SU-DHL-6 (cell line): ENCODE results near the gene BRMS1.

Experiments used
- H2AFZ ChIP-seq: fragments of 200-600 bp; sonication (generic); 2 replicates; pipeline ENCODE4 v1.6.1; 2014; ENCODE audit warnings: low read depth, mild to moderate bottlenecking, moderate library complexity, mixed read lengths, antibody characterized with exemption, low read length; ENCODE audit not compliant: severe bottlenecking
- H3F3A ChIP-seq: fragments of 200-600 bp; shearing (Covaris generic); 2 replicates; pipeline ENCODE4 v1.6.0; 2016; ENCODE audit warnings: antibody characterized with exemption, mild to moderate bottlenecking; ENCODE audit not compliant: insufficient read depth
- H3K27ac ChIP-seq: fragments of 200-600 bp; sonication (generic); 2 replicates; pipeline ENCODE4 v1.5.1; 2016; ENCODE audit warnings: low read depth, mild to moderate bottlenecking, low read length, moderate library complexity, mixed read lengths
- H3K27me3 ChIP-seq: fragments of 200-600 bp; sonication (generic), shearing (Covaris generic); 2 replicates; pipeline ENCODE4 v1.6.0; 2014; ENCODE audit warnings: mild to moderate bottlenecking, low read length
- H3K36me3 ChIP-seq: fragments of 200-600 bp; sonication (generic); 2 replicates; pipeline ENCODE4 v1.6.1; 2014; ENCODE audit warnings: mild to moderate bottlenecking, low read length, mixed read lengths
- H3K4me2 ChIP-seq: fragments of 300-600, 200-600 bp; shearing (Covaris generic), sonication (generic); 2 replicates; pipeline ENCODE4 v1.6.0; 2014; ENCODE audit warnings: low read length, low read depth, mild to moderate bottlenecking; ENCODE audit not compliant: poor library complexity, severe bottlenecking
- H3K4me3 ChIP-seq: fragments of 200-600 bp; sonication (generic); 2 replicates; pipeline ENCODE4 v1.5.1; 2014; ENCODE audit warnings: antibody characterized with exemption, low read length, mild to moderate bottlenecking, mixed read lengths; ENCODE audit not compliant: insufficient read depth, poor library complexity, severe bottlenecking
- H3K79me2 ChIP-seq: fragments of 200-600 bp; sonication (generic); 2 replicates; pipeline ENCODE4 v1.6.1; 2014; ENCODE audit warnings: mild to moderate bottlenecking, low read length, moderate library complexity; ENCODE audit not compliant: insufficient read depth
- H3K9ac ChIP-seq: fragments of 200-600 bp; sonication (generic); 2 replicates; pipeline ENCODE4 v1.7.0; 2014; ENCODE audit warnings: mild to moderate bottlenecking, low read length
- H3K9me2 ChIP-seq: fragments of 200-600 bp; sonication (generic); replicated peaks from 2 replicates; pipeline ENCODE4 v1.6.1; 2014; ENCODE audit warnings: low read length; ENCODE audit not compliant: insufficient read depth
- H3K9me3 ChIP-seq: fragments of 200-600 bp; sonication (generic); 2 replicates; pipeline ENCODE4 v1.6.1; 2014; ENCODE audit warnings: low read length, mixed read lengths; ENCODE audit not compliant: insufficient read depth
- H4K20me1 ChIP-seq: fragments of 200-600 bp; sonication (generic); 2 replicates; pipeline ENCODE4 v1.6.1; 2014; ENCODE audit warnings: low read depth, mild to moderate bottlenecking, antibody characterized with exemption, low read length, moderate library complexity, mixed read lengths
- CTCF ChIP-seq: fragments of 200-600 bp; sonication (generic); IDR thresholded peaks from one replicate; pipeline ENCODE4 v1.5.1; 2017; ENCODE audit warnings: antibody characterized with exemption, mild to moderate bottlenecking, low read length, moderate library complexity; ENCODE audit not compliant: insufficient read depth, poor library complexity, severe bottlenecking
- EZH2phosphoT487 ChIP-seq: fragments of 200-600 bp; sonication (generic), shearing (Covaris generic); conservative IDR thresholded peaks from 2 replicates; pipeline ENCODE4 v1.6.1; 2018; ENCODE audit warnings: mild to moderate bottlenecking, antibody characterized with exemption, low read length, moderate library complexity, mixed read lengths

Gene BRMS1

GRCh38 chr11:66344550-66345315, at the start of gene BRMS1:
BRMS1 (minus strand) TSS chr11:66345104; CDS start chr11:66342234, 2,870 bp downstream.
- peak within 1 kb of the TSS; percentile 92 for H3K4me2 ChIP-seq
- peak within 1 kb of the TSS; percentile 2; the same call in 1 of the 2 replicates for H3K27ac ChIP-seq
- no peak for TF ChIP-seq CTCF
- no peak for TF ChIP-seq EZH2phosphoT487
- H3K79me2 ChIP-seq: peaks cover 17% of the 10 kb centered on the region
- H2AFZ ChIP-seq: peak within 1 kb of the TSS; percentile 79
- H4K20me1 ChIP-seq: no peaks in the 10 kb centered on the region
- H3K9me3 ChIP-seq: no peaks in the 10 kb centered on the region
- no peaks in the 10 kb centered on the region for H3K9me2 ChIP-seq
- H3K4me3 ChIP-seq: peak within 1 kb of the TSS; percentile 97
- H3K36me3 ChIP-seq: no peaks in the 10 kb centered on the region
- peak within 1 kb of the TSS; percentile 83 for H3K9ac ChIP-seq
- H3K27me3 ChIP-seq: no peaks in the 10 kb centered on the region
- H3F3A ChIP-seq: peaks cover 16% of the 10 kb centered on the region

GRCh38 chr11:66393954-66394353, 49.0 kb upstream of the BRMS1 start:
- H3K9ac ChIP-seq: no peak overlapping the region
- no peaks in the 10 kb centered on the region for H3K9me3 ChIP-seq
- H3K9me2 ChIP-seq: no peaks in the 10 kb centered on the region
- no peaks in the 10 kb centered on the region for H3K36me3 ChIP-seq
- no peaks in the 10 kb centered on the region for H3F3A ChIP-seq
- no peak overlapping the region for H3K4me3 ChIP-seq
- no peaks in the 10 kb centered on the region for H3K27me3 ChIP-seq
- TF ChIP-seq EZH2phosphoT487: no peak
- no peak for TF ChIP-seq CTCF
- H3K27ac ChIP-seq: no peak overlapping the region
- H3K79me2 ChIP-seq: no peaks in the 10 kb centered on the region
- H2AFZ ChIP-seq: no peak overlapping the region
- no peak overlapping the region for H3K4me2 ChIP-seq
- H4K20me1 ChIP-seq: no peaks in the 10 kb centered on the region

GRCh38 chr11:66391322-66391721, 46.4 kb upstream of the BRMS1 start:
- Histone ChIP-seq H3K9ac (no peak overlapping the region), H4K20me1 (no peaks in the 10 kb centered on the region), H3K36me3 (no peaks in the 10 kb centered on the region), H3K4me2 (no peak overlapping the region), H2AFZ (no peak overlapping the region), H3K79me2 (no peaks in the 10 kb centered on the region), H3K9me3 (no peaks in the 10 kb centered on the region), H3K4me3 (no peak overlapping the region), H3K9me2 (no peaks in the 10 kb centered on the region), H3F3A (no peaks in the 10 kb centered on the region), H3K27me3 (no peaks in the 10 kb centered on the region), H3K27ac (no peak overlapping the region)
- TF ChIP-seq CTCF: no peak
- no peak for TF ChIP-seq EZH2phosphoT487
